T-helper 9 cell (primary cell): ENCODE data around the gene FAU.

Experiments
- DNase-seq: peaks from one replicate; pipeline ENCODE4 v3.0.0-alpha.2; 2020

The FAU gene

DNA sequence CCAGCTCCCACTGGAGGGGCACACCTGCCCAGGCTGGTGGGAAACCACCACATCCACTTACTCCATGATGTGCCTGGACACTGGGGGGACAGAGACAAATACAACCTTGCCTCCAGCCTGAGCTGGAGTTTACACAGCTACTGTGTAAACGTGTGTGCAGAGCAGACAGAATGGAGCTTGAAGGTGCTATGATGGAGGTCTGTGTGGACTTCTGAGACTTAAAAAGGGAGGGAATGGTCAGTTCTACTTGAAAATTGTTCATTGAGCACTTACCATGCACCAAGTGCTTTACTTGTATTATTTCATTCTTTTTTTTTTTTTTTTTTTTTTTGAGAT, 49.3 kb downstream of the FAU start:
- no peak for DNase-seq

DNA sequence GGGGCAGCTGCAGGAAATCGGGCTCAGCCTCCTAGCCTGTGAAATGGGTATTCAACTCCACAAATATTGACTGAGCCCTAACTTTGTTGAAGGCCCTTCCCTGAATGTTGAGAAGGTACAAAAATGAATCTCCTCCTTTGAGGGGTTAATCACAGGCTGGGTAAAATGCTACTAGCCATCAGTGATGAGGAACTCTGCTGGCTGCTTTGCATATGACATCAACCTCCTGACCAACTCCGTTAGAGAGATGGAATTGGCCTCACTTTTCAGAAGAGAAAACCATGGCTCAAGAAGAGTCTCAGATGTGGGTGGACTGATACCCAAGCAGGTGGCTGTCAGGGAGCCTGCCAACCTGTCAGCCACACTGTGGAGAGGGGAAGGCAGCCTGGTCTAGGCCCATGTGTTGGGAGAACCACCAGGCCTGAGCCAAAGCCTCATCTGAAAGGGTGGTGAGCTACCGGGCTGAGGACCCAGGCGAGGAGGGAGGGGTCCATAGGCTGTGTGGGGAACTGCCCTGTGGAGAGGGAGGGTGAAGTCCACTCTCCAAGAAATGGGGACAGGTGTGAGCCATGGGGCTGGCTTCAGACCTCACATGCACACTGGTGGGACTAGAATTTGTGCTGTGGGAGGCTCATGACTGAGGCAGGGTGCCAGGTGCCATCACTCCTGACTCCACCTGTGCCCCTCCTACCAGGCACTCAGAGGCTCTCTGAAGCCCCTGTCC, 49.9 kb downstream of the FAU start:
- no peak for DNase-seq
